Endothelial cell of hepatic sinusoid (primary cell): ENCODE results near the gene PHEX.

Experiments
- in situ Hi-C: cut with HindIII; loops from 2 replicates; pipeline ENCODE4 v1.10.0; 2017; ENCODE audit warnings: low sequenced_read_pairs

Gene PHEX

GRCh38 chrX:22039541-22039940, 7.4 kb downstream of the PHEX start:
- in situ Hi-C loops = no loop called here

- in situ Hi-C loops = no loop called here
Observed at GRCh38 chrX:22040184-22040583, 8.1 kb downstream of the PHEX start.

- in situ Hi-C loops = no loop called here
Observed at GRCh38 chrX:22041907-22042530, 9.9 kb downstream of the PHEX start.

DNA sequence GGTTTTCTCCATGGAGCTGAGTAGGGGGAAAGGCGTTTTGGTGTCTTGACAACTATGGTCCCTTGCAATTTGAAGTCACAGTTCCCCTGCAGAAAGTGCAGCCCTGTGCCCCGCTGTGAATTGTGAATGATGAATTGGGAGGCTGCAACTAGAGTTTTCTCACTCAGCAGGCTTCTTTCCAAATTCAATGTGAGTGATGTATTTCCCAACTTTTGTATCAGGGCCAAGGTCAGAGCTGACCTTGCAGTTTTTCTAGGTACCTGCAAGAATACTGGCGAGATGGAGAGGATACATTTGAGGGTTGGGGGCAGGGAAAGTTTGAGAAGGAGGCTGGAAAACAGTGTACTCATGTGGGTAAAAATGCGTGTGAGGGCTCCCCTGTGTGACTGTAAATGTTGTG, 11.7 kb downstream of the PHEX start:
- in situ Hi-C loops = no loop called here

GRCh38 chrX:22047468-22047867, 15.3 kb downstream of the PHEX start:
- in situ Hi-C loops = no loop called here

- in situ Hi-C loops = no loop called here
Observed at GRCh38 chrX:22053481-22053880, 21.4 kb downstream of the PHEX start.

GRCh38 chrX:22056235-22056634, 24.1 kb downstream of the PHEX start:
- in situ Hi-C loops = no loop called here

DNA sequence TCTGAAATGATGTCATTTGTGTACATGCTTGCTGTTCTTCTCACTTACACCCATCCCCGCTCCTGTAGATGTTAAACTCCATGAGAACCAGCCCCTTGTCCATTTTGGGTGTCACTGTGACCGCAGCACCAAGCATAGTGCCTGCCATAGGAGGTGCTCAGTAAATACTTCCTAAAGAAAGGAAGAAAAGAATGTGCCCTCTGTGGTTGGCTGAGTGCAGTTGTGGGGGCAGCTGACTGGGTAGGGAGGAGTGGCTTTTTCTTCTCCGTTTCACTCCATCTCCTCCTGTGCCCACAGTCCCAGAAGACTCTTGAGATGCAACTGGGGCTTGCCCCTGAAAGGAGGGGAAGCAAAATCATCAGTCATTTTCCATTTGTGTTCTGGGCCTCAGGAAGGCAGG, 25.5 kb downstream of the PHEX start:
- in situ Hi-C loops = no loop called here

DNA sequence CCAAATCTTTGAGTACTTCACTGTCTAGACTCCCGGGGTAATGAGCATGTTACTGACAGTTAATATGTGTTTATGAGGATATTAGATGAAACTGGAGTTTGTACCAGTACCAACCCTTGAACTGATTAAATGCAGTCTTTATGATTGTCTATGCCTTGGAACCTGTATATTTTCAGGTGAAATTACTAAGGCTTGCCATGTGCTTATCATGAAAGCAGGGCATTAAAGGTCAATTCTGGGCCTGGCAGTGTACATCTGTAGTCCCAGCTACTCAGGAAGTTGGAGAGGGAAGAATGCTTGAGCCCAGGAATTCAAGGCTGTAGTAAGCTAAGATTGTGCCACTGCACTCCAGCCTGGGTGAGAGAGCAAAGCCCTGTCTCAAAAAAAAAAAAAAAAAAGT, 27.6 kb downstream of the PHEX start:
- in situ Hi-C loops = no loop called here

DNA sequence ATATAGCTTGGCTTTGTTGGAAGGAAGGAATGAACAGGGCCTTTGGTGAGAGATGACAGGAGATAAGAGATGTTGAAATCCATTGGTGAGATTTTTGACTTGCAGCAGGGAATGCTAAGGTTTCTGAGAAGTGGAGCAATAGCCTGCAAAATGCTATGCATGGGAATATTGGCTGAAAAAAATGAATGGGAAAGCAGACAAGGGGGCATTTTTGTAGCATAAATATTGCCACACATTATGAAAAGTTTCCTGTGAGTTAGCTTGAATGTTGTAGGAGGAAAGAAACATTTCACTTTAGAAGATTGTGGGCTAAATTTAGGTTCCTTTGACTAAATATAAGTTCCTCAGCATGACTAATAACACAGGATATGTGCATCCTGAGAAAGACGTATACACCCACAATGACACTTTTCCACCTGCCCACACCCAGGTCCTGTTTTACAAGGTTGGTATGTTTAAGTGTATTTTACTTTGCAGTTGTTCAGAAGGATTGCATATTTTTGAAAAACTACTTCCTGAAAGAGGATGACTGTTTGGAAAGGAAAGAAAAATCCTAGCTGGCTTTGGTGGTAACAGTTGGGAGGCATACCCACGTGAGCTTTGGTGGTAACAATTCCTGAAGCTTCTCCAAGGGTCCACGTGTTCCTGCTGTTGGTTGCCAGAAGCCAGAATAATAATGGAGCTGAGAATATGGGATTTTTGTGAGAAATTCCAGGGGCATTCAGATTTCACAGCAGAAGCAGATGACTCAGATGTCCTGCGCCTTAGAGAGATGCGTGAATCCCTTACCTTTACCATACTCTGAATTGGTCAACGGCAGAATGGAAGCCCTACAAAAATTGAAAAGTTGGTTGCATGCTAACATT, 28.5 kb downstream of the PHEX start:
- in situ Hi-C loops = no loop called here

DNA sequence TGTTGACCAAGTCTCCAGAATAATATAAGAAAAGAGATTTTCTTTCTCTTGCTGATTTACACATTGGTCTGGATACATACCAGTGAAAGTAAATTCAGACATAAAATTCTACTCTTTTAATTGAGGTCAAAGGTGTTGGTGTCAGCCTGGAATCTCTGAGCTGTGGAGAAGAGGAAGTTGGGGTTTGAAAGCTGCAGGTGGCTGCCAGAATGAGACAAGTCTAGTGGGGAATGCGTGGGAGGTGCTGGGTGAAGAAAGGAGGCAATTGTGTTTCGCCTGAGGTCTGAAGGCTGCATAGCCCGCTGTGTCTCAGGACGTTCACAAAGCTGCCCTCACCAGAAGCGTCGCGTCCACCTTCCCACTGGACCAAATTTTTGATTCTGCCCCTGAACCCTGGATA, 31.2 kb downstream of the PHEX start:
- in situ Hi-C loops = no loop called here

- in situ Hi-C loops = no loop called here
Observed at GRCh38 chrX:22069586-22069985, 37.5 kb downstream of the PHEX start.

DNA sequence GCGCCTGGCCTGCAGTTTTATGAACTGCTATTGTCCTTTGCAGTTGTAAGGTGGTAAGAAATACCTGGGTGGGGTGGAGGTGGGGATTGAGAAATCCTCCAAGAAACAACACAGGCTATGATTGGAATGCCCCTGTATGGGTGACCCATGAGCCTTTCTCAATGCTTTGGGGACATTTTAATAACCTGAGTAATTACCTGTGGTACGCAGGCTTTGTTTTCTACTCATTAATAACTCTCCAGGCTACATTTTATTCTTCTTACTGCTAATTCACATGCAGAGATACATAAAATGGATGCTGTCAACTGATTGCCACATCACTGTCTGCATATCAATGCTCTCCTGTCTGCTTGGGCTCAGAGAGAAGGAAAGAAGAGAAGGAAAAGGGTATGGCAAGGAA, 41.8 kb downstream of the PHEX start:
- in situ Hi-C loops = no loop called here

GRCh38 chrX:22078117-22078516, 46.0 kb downstream of the PHEX start:
- in situ Hi-C loops = no loop called here

GRCh38 chrX:22081475-22082092, 49.5 kb downstream of the PHEX start:
- in situ Hi-C loops = no loop called here

- in situ Hi-C loops = no loop called here
Observed at GRCh38 chrX:22086003-22086402, 53.9 kb downstream of the PHEX start.

- in situ Hi-C loops = no loop called here
Observed at GRCh38 chrX:22087011-22087557, 55.0 kb downstream of the PHEX start.

GRCh38 chrX:22088326-22088725, 56.2 kb downstream of the PHEX start:
- in situ Hi-C loops = no loop called here

DNA sequence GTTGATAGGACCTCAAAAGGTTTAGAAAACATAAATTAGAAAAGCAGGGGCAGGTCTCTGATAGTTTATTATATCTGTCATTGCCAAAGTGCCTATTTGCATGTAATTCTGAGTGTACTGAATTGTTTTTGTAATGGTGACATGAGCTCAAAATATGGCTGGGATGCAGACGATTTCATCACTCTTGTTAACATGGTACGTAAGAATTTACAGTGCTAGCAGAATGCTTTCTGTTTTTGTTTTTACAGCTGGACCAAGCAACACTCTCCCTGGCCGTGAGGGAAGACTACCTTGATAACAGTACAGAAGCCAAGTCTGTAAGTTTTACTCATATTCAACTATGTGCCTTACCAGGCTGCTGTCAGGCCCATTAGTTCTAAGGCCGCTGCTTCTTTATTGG, 58.1 kb downstream of the PHEX start:
- in situ Hi-C loops = no loop called here

DNA sequence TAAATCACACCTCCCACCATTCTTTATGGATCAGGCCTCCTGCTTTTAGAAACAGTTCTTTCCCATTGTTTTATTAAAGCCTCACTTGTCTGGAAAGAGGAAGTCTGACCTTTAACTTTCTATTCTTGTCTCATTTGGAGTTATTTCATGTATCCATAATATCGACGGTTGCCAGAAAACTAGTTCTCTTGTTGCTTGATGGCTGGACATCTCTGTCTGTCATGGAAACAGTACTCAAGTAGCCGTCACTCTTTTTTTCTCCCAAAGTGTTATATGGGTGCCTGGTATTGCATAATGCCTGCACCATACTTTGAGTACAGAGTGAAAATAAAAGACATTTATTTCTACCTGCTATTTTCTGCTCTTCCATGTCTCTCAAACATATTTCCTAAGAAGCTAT, 61.4 kb downstream of the PHEX start:
- in situ Hi-C loops = no loop called here

GRCh38 chrX:22095286-22095685, 63.2 kb downstream of the PHEX start:
- in situ Hi-C loops = no loop called here

- in situ Hi-C loops = no loop called here
Observed at GRCh38 chrX:22095856-22096255, 63.7 kb downstream of the PHEX start.
